NT2/D1 (cell line): ENCODE results near the gene OR4D9.

Source experiments
- DNase-seq: peaks from one replicate; pipeline ENCODE4 v3.0.0-alpha.2; 2011; ENCODE audit warnings: low read depth, low spot score
- H3K27me3 ChIP-seq: 2 replicates; pipeline ENCODE4 v1.6.0; 2011; ENCODE audit warnings: mild to moderate bottlenecking; ENCODE audit not compliant: insufficient read length, insufficient read depth
- H3K36me3 ChIP-seq: 2 replicates; pipeline ENCODE4 v1.6.1; 2011; ENCODE audit warnings: mild to moderate bottlenecking, low read length, mixed read lengths; ENCODE audit not compliant: insufficient read depth, insufficient read length
- H3K4me1 ChIP-seq: 2 replicates; pipeline ENCODE4 v1.5.1; 2011; ENCODE audit not compliant: insufficient read depth, insufficient read length
- H3K4me3 ChIP-seq: 2 replicates; pipeline ENCODE4 v1.5.1; 2011; ENCODE audit warnings: low read depth; ENCODE audit not compliant: insufficient read length
- H3K9ac ChIP-seq: 2 replicates; pipeline ENCODE4 v1.6.0; 2011; ENCODE audit warnings: low read depth; ENCODE audit not compliant: insufficient read length
- H3K9me3 ChIP-seq: 2 replicates; pipeline ENCODE4 v1.5.1; 2011; ENCODE audit warnings: mild to moderate bottlenecking, low read length; ENCODE audit not compliant: insufficient read depth
- SUZ12 ChIP-seq: IDR thresholded peaks from 2 replicates; pipeline ENCODE4 v1.6.1; 2011; ENCODE audit not compliant: insufficient read length, insufficient read depth; ENCODE audit errors: extremely low read depth
- YY1 ChIP-seq: IDR thresholded peaks from 2 replicates; pipeline ENCODE4 v1.6.1; 2011; ENCODE audit not compliant: insufficient read length, insufficient read depth
- ZNF274 ChIP-seq: IDR thresholded peaks from 2 replicates; pipeline ENCODE4 v1.6.1; 2011; ENCODE audit warnings: mild to moderate bottlenecking, low read depth, low read length

Gene OR4D9

GRCh38 chr11:59510941-59511589 is at the start of gene OR4D9:
Gene OR4D9 (plus strand): TSS chr11:59511539. CDS start chr11:59514913, 3,374 bp downstream.
- Histone ChIP-seq H3K9me3 (no peaks in the 10 kb centered on the region), H3K4me3 (no peak within 1 kb of the TSS), H3K27me3 (no peaks in the 10 kb centered on the region), H3K36me3 (no peaks in the 10 kb centered on the region), H3K9ac (no peak within 1 kb of the TSS), H3K4me1 (no peaks in the 10 kb centered on the region)
- DNase-seq = no peak
- no peak for TF ChIP-seq ZNF274

GRCh38 chr11:59463190-59463641 is 48.1 kb upstream of the OR4D9 start:
- Histone ChIP-seq H3K27me3 (no peaks in the 10 kb centered on the region), H3K9me3 (no peaks in the 10 kb centered on the region), H3K9ac (no peak overlapping the region), H3K4me1 (no peaks in the 10 kb centered on the region), H3K36me3 (no peaks in the 10 kb centered on the region), H3K4me3 (no peak overlapping the region)
- DNase-seq = no peak
- TF ChIP-seq ZNF274 (no peak), SUZ12 (no peak), YY1 (no peak)

- Histone ChIP-seq H3K36me3 (no peaks in the 10 kb centered on the region), H3K27me3 (no peaks in the 10 kb centered on the region), H3K9me3 (no peaks in the 10 kb centered on the region), H3K4me3 (no peak within 1 kb of the TSS), H3K9ac (no peak within 1 kb of the TSS), H3K4me1 (no peaks in the 10 kb centered on the region)
- TF ChIP-seq ZNF274 (no peak), YY1 (no peak), SUZ12 (no peak)
- DNase-seq = no peak
These were observed 38.3 kb upstream of the OR4D9 start, which contains the start of gene OR4D10 for GRCh38 chr11:59473015-59473414. Gene OR4D10 (plus strand): TSS chr11:59473315. CDS start chr11:59477430, 4,115 bp downstream.

- Histone ChIP-seq H3K9ac (no peak overlapping the region), H3K27me3 (no peaks in the 10 kb centered on the region), H3K9me3 (no peaks in the 10 kb centered on the region), H3K4me1 (no peaks in the 10 kb centered on the region), H3K4me3 (no peak overlapping the region), H3K36me3 (no peaks in the 10 kb centered on the region)
- TF ChIP-seq YY1 = no peak
- no peak for TF ChIP-seq ZNF274
- no peak for TF ChIP-seq SUZ12
- no peak for DNase-seq
These were observed 36.2 kb upstream of the OR4D9 start for GRCh38 chr11:59475176-59475575.

GRCh38 chr11:59479906-59480305 is 31.4 kb upstream of the OR4D9 start:
- DNase-seq = no peak
- Histone ChIP-seq H3K27me3 (no peaks in the 10 kb centered on the region), H3K4me1 (no peaks in the 10 kb centered on the region), H3K4me3 (no peak overlapping the region), H3K9me3 (no peaks in the 10 kb centered on the region), H3K9ac (no peak overlapping the region), H3K36me3 (no peaks in the 10 kb centered on the region)
- TF ChIP-seq SUZ12 = no peak
- no peak for TF ChIP-seq ZNF274
- no peak for TF ChIP-seq YY1

- no peak overlapping the region for H3K4me3 ChIP-seq
- no peaks in the 10 kb centered on the region for H3K9me3 ChIP-seq
- no peak for DNase-seq
- H3K4me1 ChIP-seq = no peaks in the 10 kb centered on the region
- no peak for TF ChIP-seq SUZ12
- TF ChIP-seq ZNF274 = no peak
- no peak for TF ChIP-seq YY1
- H3K27me3 ChIP-seq = no peaks in the 10 kb centered on the region
- no peaks in the 10 kb centered on the region for H3K36me3 ChIP-seq
- no peak overlapping the region for H3K9ac ChIP-seq
These were observed 31.0 kb upstream of the OR4D9 start for GRCh38 chr11:59480359-59480758.

GRCh38 chr11:59501931-59502330 is 9.4 kb upstream of the OR4D9 start:
- no peaks in the 10 kb centered on the region for H3K36me3 ChIP-seq

More at GRCh38 chr11:59501931-59502330, 9.4 kb upstream of the OR4D9 start:
- Histone ChIP-seq H3K9ac (no peak overlapping the region), H3K9me3 (no peaks in the 10 kb centered on the region), H3K4me3 (no peak overlapping the region), H3K27me3 (no peaks in the 10 kb centered on the region), H3K4me1 (no peaks in the 10 kb centered on the region)
- DNase-seq = no peak
- TF ChIP-seq SUZ12 (no peak), YY1 (no peak), ZNF274 (no peak)
